ENCODE data around the gene UTS2R.
"Not testable (repeated sequence)": the region's sequence is repeated elsewhere in the genome, so short reads cannot be mapped to it uniquely, and the experiment has no call there.

The UTS2R gene

GRCh38 chr17:82334622-82335394 is 36.8 kb upstream of the UTS2R start:
- no peak for DNase-seq

- no peak for DNase-seq
Measured at GRCh38 chr17:82338858-82339633, 32.5 kb upstream of the UTS2R start.

GRCh38 chr17:82339634-82340580 is 31.7 kb upstream of the UTS2R start:
- no peak for DNase-seq

GRCh38 chr17:82342361-82343079 is 29.0 kb upstream of the UTS2R start:
- DNase-seq = no peak

GRCh38 chr17:82343560-82343959 is 28.0 kb upstream of the UTS2R start:
- DNase-seq = no peak

GRCh38 chr17:82344175-82344907 is 27.2 kb upstream of the UTS2R start:
- DNase-seq = no peak

- DNase-seq = no peak
Measured at GRCh38 chr17:82345151-82345976, 26.2 kb upstream of the UTS2R start.

GRCh38 chr17:82346342-82347300 is 24.9 kb upstream of the UTS2R start:
- DNase-seq = no peak

- DNase-seq = not testable (repeated sequence)
Measured at GRCh38 chr17:82347994-82348393, 23.6 kb upstream of the UTS2R start.

- no peak for DNase-seq
Measured at GRCh38 chr17:82348434-82348833, 23.1 kb upstream of the UTS2R start.

- DNase-seq = no peak
Measured at GRCh38 chr17:82348866-82349265, 22.7 kb upstream of the UTS2R start.

- no peak for DNase-seq
Measured at GRCh38 chr17:82349287-82349701, 22.3 kb upstream of the UTS2R start.

GRCh38 chr17:82350182-82351030 is 21.2 kb upstream of the UTS2R start:
- DNase-seq = no peak

- no peak for DNase-seq
Measured at GRCh38 chr17:82351254-82351712, 20.3 kb upstream of the UTS2R start.

GRCh38 chr17:82351713-82352488 is 19.7 kb upstream of the UTS2R start:
- DNase-seq = peak; percentile 91

GRCh38 chr17:82353484-82353883 is 18.1 kb upstream of the UTS2R start:
- DNase-seq = no peak

GRCh38 chr17:82354804-82355308 is 16.7 kb upstream of the UTS2R start:
- DNase-seq = no peak

All from NCI-H1694 treated with DMSO at 0.1 percent for 48 hours (cell line).